HG03103 (cell line): ENCODE results near the gene ZHX3.

Experiments
- ATAC-seq: cut with Tn5 transposase; IDR thresholded peaks from one replicate; pipeline ENCODE4 v1.9.1; 2021; ENCODE audit warnings: low read depth; ENCODE audit not compliant: unreplicated experiment

The ZHX3 gene

GRCh38 chr20:41232973-41233926 is 84.3 kb downstream of the ZHX3 start:
- no peak for ATAC-seq

- no peak for ATAC-seq
These were observed 86.4 kb downstream of the ZHX3 start for GRCh38 chr20:41231136-41231535.

- ATAC-seq = no peak
These were observed 87.4 kb downstream of the ZHX3 start for GRCh38 chr20:41230136-41230535.

- no peak for ATAC-seq
These were observed 88.3 kb downstream of the ZHX3 start for GRCh38 chr20:41229259-41229658.

- no peak for ATAC-seq
These were observed 88.7 kb downstream of the ZHX3 start for GRCh38 chr20:41228858-41229257.

- no peak for ATAC-seq
These were observed 91.1 kb downstream of the ZHX3 start for GRCh38 chr20:41226426-41226825.

- no peak for ATAC-seq
These were observed 92.4 kb downstream of the ZHX3 start for GRCh38 chr20:41225091-41225490.

- no peak for ATAC-seq
These were observed 93.2 kb downstream of the ZHX3 start for GRCh38 chr20:41224281-41224680.

- no peak for ATAC-seq
These were observed 94.4 kb downstream of the ZHX3 start for GRCh38 chr20:41223112-41223511.

GRCh38 chr20:41222703-41223102 is 94.8 kb downstream of the ZHX3 start:
- ATAC-seq = no peak

- ATAC-seq = no peak
These were observed 95.2 kb downstream of the ZHX3 start for GRCh38 chr20:41222296-41222695.

GRCh38 chr20:41221614-41222218 is 95.8 kb downstream of the ZHX3 start:
- no peak for ATAC-seq

- ATAC-seq = no peak
These were observed 97.7 kb downstream of the ZHX3 start for GRCh38 chr20:41219824-41220223.

GRCh38 chr20:41218466-41218865 is 99.1 kb downstream of the ZHX3 start:
- ATAC-seq = no peak

- ATAC-seq = no peak
These were observed 100.1 kb downstream of the ZHX3 start for GRCh38 chr20:41217422-41217821.

- ATAC-seq = no peak
These were observed 102.9 kb downstream of the ZHX3 start for GRCh38 chr20:41214666-41215065.

- no peak for ATAC-seq
These were observed 103.3 kb downstream of the ZHX3 start for GRCh38 chr20:41214202-41214601.

- no peak for ATAC-seq
These were observed 104.2 kb downstream of the ZHX3 start for GRCh38 chr20:41213150-41213820.

- no peak for ATAC-seq
These were observed 112.2 kb downstream of the ZHX3 start for GRCh38 chr20:41205313-41205712.

GRCh38 chr20:41204304-41205265 is 112.9 kb downstream of the ZHX3 start:
- ATAC-seq = no peak
